HepG2 (cell line): ENCODE data around the gene ZBTB8OS. TPM values are rescaled to one million over a fixed set of nuclear protein-coding genes. Genes with fewer than 3 reads are reported as not detected.

Source experiments
- ATF4 ChIP-seq, 2 experiments: fragments of 450-650 bp in 1 of 2; sonication (generic) in 1 of 2; formaldehyde crosslinking; IDR thresholded peaks; 2 replicates each; pipeline versions ENCODE4 v1.5.0 to v1.8.0; 2020 to 2022; ENCODE audit warnings: mild to moderate bottlenecking in 1 of 2, missing genetic modification reagents in 1 of 2
- ATF7 ChIP-seq, 2 experiments: fragments of 450-650 bp in 1 of 2; sonication (generic) in 1 of 2; formaldehyde crosslinking in 1 of 2; IDR thresholded peaks; 2 replicates each; pipeline versions ENCODE4 v1.4.0 to v1.6.1; 2016 to 2020; ENCODE audit warnings: antibody characterized with exemption in 1 of 2, mild to moderate bottlenecking in 1 of 2, missing genetic modification reagents in 1 of 2
- EEA1 ChIP-seq: sonication (generic); formaldehyde crosslinking; IDR thresholded peaks from 2 replicates; pipeline ENCODE4 v1.5.1; 2020; ENCODE audit warnings: mild to moderate bottlenecking, missing genetic modification reagents, borderline replicate concordance
- FOXJ3 ChIP-seq: sonication (generic); formaldehyde crosslinking; IDR thresholded peaks from 2 replicates; pipeline ENCODE4 v1.4.0; 2020; ENCODE audit warnings: missing genetic modification reagents, mild to moderate bottlenecking, borderline replicate concordance
- FOXM1 ChIP-seq: sonication (generic); formaldehyde crosslinking; IDR thresholded peaks from 2 replicates; pipeline ENCODE4 v1.5.0; 2020; ENCODE audit warnings: missing genetic modification reagents
- GFI1 ChIP-seq: sonication (generic); formaldehyde crosslinking; IDR thresholded peaks from 2 replicates; pipeline ENCODE4 v1.5.0; 2020; ENCODE audit warnings: missing genetic modification reagents, mild to moderate bottlenecking, borderline replicate concordance
- HMGXB4 ChIP-seq, 2 experiments: sonication (generic) in 1 of 2; formaldehyde crosslinking in 1 of 2; IDR thresholded peaks; 2 replicates each; pipeline versions ENCODE4 v1.4.0 to v1.6.1; 2018 to 2020; ENCODE audit warnings: missing genetic modification reagents in 2 of 2, borderline replicate concordance in 1 of 2, low read depth in 1 of 2, mild to moderate bottlenecking in 1 of 2, missing biosample characterization in 1 of 2
- KDM3A ChIP-seq: IDR thresholded peaks from 2 replicates; pipeline ENCODE4 v1.6.1; 2018; ENCODE audit warnings: low read depth, missing compliant biosample characterization
- MED1 ChIP-seq: sonication (generic); formaldehyde crosslinking; IDR thresholded peaks from 2 replicates; pipeline ENCODE4 v1.4.0; 2020; ENCODE audit warnings: missing genetic modification reagents
- MTF1 ChIP-seq: sonication (generic); formaldehyde crosslinking; IDR thresholded peaks from 2 replicates; pipeline ENCODE4 v1.5.0; 2020; ENCODE audit warnings: missing genetic modification reagents
- NFYB ChIP-seq: sonication (generic); formaldehyde crosslinking; IDR thresholded peaks from 2 replicates; pipeline ENCODE4 v1.4.0; 2020; ENCODE audit warnings: missing genetic modification reagents
- POLR2G ChIP-seq: fragments of 200-400 bp; formaldehyde crosslinking; IDR thresholded peaks from 2 replicates; pipeline ENCODE4 v1.6.1; 2018; ENCODE audit warnings: mild to moderate bottlenecking, low read depth, low read length, moderate library complexity
- SATB2 ChIP-seq: sonication (generic); formaldehyde crosslinking; IDR thresholded peaks from 2 replicates; pipeline ENCODE4 v1.5.0; 2020; ENCODE audit warnings: missing genetic modification reagents
- SMARCE1 ChIP-seq: fragments of 450-650 bp; IDR thresholded peaks from 2 replicates; pipeline ENCODE4 v1.6.1; 2017; ENCODE audit warnings: borderline replicate concordance
- XRCC5 ChIP-seq: fragments of 200-400 bp; formaldehyde crosslinking; optimal IDR thresholded peaks from 2 replicates; pipeline ENCODE3; 2017; ENCODE audit warnings: mild to moderate bottlenecking, low read length
- ZNF143 ChIP-seq: sonication (generic); formaldehyde crosslinking; IDR thresholded peaks from 2 replicates; pipeline ENCODE4 v1.4.0; 2020; ENCODE audit warnings: missing genetic modification reagents
- ZNF205 ChIP-seq: IDR thresholded peaks from 2 replicates; pipeline ENCODE4 v1.6.1; 2018; ENCODE audit warnings: missing biosample characterization, missing genetic modification reagents
- ZNF260 ChIP-seq: sonication (generic); formaldehyde crosslinking; IDR thresholded peaks from 2 replicates; pipeline ENCODE4 v1.4.0; 2020; ENCODE audit warnings: missing genetic modification reagents, low read depth, mild to moderate bottlenecking, borderline replicate concordance
- ZNF350 ChIP-seq: sonication (generic); formaldehyde crosslinking; IDR thresholded peaks from 2 replicates; pipeline ENCODE4 v1.4.0; 2020; ENCODE audit warnings: mild to moderate bottlenecking, low read depth, missing genetic modification reagents, borderline replicate concordance
- ZNF607 ChIP-seq: sonication (generic); formaldehyde crosslinking; IDR thresholded peaks from 2 replicates; pipeline ENCODE4 v1.5.1; 2020; ENCODE audit warnings: missing genetic modification reagents, mild to moderate bottlenecking, borderline replicate concordance
- ZNF616 ChIP-seq: sonication (generic); formaldehyde crosslinking; IDR thresholded peaks from 2 replicates; pipeline ENCODE4 v1.5.0; 2020; ENCODE audit warnings: low read depth, mild to moderate bottlenecking, missing genetic modification reagents
- ZNF839 ChIP-seq: sonication (generic); formaldehyde crosslinking; IDR thresholded peaks from 2 replicates; pipeline ENCODE4 v1.4.0; 2020; ENCODE audit warnings: missing genetic modification reagents, mild to moderate bottlenecking, borderline replicate concordance
- ZSCAN25 ChIP-seq: sonication (generic); formaldehyde crosslinking; IDR thresholded peaks from 2 replicates; pipeline ENCODE4 v1.8.0; 2022; ENCODE audit warnings: mild to moderate bottlenecking, missing genetic modification reagents
- polyA plus RNA-seq, 8 experiments: library from polyadenylated mRNA; depleted of rRNA in 3 of 8; stranded (reverse) in 7 of 8; unstranded in 1 of 8; fragments of >200 nt; fragmentation: Illumina TruSeq in 4 of 8; extraction: Trizol in 4 of 8; gene quantifications; 2 replicates each; pipeline versions ENCODE4 v1.2.1 to v1.2.3, GENCODE V29; 2011 to 2016; ENCODE audit warnings: low read depth in 4 of 8, missing spikeins in 1 of 8, mixed read lengths in 1 of 8; ENCODE audit not compliant: insufficient read depth in 1 of 8
- total RNA-seq, 5 experiments: library from RNA; depleted of rRNA; stranded (reverse); fragments of >200 nt; fragmentation: Illumina TruSeq; extraction: Trizol; gene quantifications; 2 replicates each; pipeline ENCODE4 v1.2.3, GENCODE V29; 2016; ENCODE audit warnings: low read depth in 1 of 5
- TF ChIP-seq, protein P1 (sequence below): sonication (generic); formaldehyde crosslinking; conservative IDR thresholded peaks from 2 replicates; pipeline ENCODE4 v1.4.0; 2020; ENCODE audit warnings: missing genetic modification reagents
- TF ChIP-seq, protein P2 (sequence below): sonication (generic); formaldehyde crosslinking; IDR thresholded peaks from 2 replicates; pipeline ENCODE4 v1.5.1; 2020; ENCODE audit warnings: mild to moderate bottlenecking, moderate library complexity, missing genetic modification reagents

The ZBTB8OS gene
- total and polyA plus RNA-seq, 2 of the 13 experiments (the other 11 are each of a cell fraction or from before 2014, with no cell fraction given) = 57.7 to 84.8 TPM

- TF ChIP-seq, protein P1, sequence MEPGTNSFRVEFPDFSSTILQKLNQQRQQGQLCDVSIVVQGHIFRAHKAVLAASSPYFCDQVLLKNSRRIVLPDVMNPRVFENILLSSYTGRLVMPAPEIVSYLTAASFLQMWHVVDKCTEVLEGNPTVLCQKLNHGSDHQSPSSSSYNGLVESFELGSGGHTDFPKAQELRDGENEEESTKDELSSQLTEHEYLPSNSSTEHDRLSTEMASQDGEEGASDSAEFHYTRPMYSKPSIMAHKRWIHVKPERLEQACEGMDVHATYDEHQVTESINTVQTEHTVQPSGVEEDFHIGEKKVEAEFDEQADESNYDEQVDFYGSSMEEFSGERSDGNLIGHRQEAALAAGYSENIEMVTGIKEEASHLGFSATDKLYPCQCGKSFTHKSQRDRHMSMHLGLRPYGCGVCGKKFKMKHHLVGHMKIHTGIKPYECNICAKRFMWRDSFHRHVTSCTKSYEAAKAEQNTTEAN (CRISPR knock-in tag) = no peak
- TF ChIP-seq EEA1 (CRISPR knock-in tag) (no peak), MTF1 (CRISPR knock-in tag) (no peak), ZNF205 (CRISPR knock-in tag) (no peak), ZNF616 (no peak), MED1 (CRISPR knock-in tag) (no peak), KDM3A (no peak; the same call in 1 of the 2 replicates), FOXJ3 (CRISPR knock-in tag) (peak; percentile 14; the same call in 1 of the 2 replicates), FOXM1 (CRISPR knock-in tag) (no peak), ZNF143 (CRISPR knock-in tag) (no peak), POLR2G (peak; percentile 78), ATF4 (CRISPR knock-in tag; IDR thresholded peaks at IDR 0.05) (no peak), ZSCAN25 (no peak), ZNF607 (CRISPR knock-in tag) (no peak), ATF7 (IDR thresholded peaks at IDR 0.05) (no peak), ATF7 (CRISPR knock-in tag; IDR thresholded peaks at IDR 0.05) (no peak), ZNF260 (no peak), SMARCE1 (no peak), GFI1 (CRISPR knock-in tag) (no peak), ZNF839 (CRISPR knock-in tag) (no peak), SATB2 (CRISPR knock-in tag) (no peak), XRCC5 (no peak), ZNF350 (CRISPR knock-in tag) (no peak), HMGXB4 (CRISPR knock-in tag; IDR thresholded peaks at IDR 0.05; ENCODE audit: borderline replicate concordance in 1 of 2, low read depth in 1 of 2) (peak in 1 of 2 experiments; percentile 35; a peak in 1 of 4 replicates), NFYB (CRISPR knock-in tag) (no peak)
- TF ChIP-seq, protein P2, sequence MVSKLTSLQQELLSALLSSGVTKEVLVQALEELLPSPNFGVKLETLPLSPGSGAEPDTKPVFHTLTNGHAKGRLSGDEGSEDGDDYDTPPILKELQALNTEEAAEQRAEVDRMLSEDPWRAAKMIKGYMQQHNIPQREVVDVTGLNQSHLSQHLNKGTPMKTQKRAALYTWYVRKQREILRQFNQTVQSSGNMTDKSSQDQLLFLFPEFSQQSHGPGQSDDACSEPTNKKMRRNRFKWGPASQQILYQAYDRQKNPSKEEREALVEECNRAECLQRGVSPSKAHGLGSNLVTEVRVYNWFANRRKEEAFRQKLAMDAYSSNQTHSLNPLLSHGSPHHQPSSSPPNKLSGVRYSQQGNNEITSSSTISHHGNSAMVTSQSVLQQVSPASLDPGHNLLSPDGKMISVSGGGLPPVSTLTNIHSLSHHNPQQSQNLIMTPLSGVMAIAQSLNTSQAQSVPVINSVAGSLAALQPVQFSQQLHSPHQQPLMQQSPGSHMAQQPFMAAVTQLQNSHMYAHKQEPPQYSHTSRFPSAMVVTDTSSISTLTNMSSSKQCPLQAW = no peak
Measured at GRCh38 chr1:32695098-32695904, 45.0 kb upstream of the ZBTB8OS start (continued).
